UCSD-AML1 (cell line): ENCODE data around the gene TK1.
"Not testable (repeated sequence)": the region's sequence is repeated elsewhere in the genome, so short reads cannot be mapped to it uniquely, and the experiment has no call there.

Source experiments
- DNase-seq: peaks from one replicate; lab custom pipeline; 2025; ENCODE audit not compliant: unreplicated experiment; lab: John Stamatoyannopoulos, UW

Gene TK1

GRCh38 chr17:78180083-78180482 is 6.8 kb downstream of the TK1 start:
- DNase-seq, result no peak

GRCh38 chr17:78179372-78179771 is 7.5 kb downstream of the TK1 start:
- no peak for DNase-seq

- DNase-seq, result peak; percentile 68
These were observed 10.3 kb downstream of the TK1 start for GRCh38 chr17:78176548-78177025.

GRCh38 chr17:78175643-78175981 is 11.2 kb downstream of the TK1 start:
- no peak for DNase-seq

- no peak for DNase-seq
These were observed 11.8 kb downstream of the TK1 start for GRCh38 chr17:78174870-78175642.

GRCh38 chr17:78174346-78174869 is 12.4 kb downstream of the TK1 start:
- no peak for DNase-seq

- DNase-seq, result no peak
These were observed 13.6 kb downstream of the TK1 start for GRCh38 chr17:78173097-78173715.

- no peak for DNase-seq
These were observed 14.4 kb downstream of the TK1 start for GRCh38 chr17:78172249-78173051.

- DNase-seq, result not testable (repeated sequence)
These were observed 15.1 kb downstream of the TK1 start for GRCh38 chr17:78171591-78172248.

GRCh38 chr17:78170692-78171590 is 15.9 kb downstream of the TK1 start:
- DNase-seq, result no peak

- no peak for DNase-seq
These were observed 17.7 kb downstream of the TK1 start for GRCh38 chr17:78168903-78169793.

GRCh38 chr17:78168242-78168902 is 18.5 kb downstream of the TK1 start, which contains the start of gene SYNGR2:
TSS of gene SYNGR2 (plus strand) at chr17:78168581. CDS start at chr17:78168617, 36 bp downstream.
- DNase-seq, result peak; percentile 87

GRCh38 chr17:78166416-78166815 is 20.4 kb downstream of the TK1 start:
- no peak for DNase-seq

- no peak for DNase-seq
These were observed 21.9 kb downstream of the TK1 start for GRCh38 chr17:78164748-78165607.

- DNase-seq, result no peak
These were observed 22.7 kb downstream of the TK1 start for GRCh38 chr17:78163881-78164747.

- no peak for DNase-seq
These were observed 27.2 kb downstream of the TK1 start for GRCh38 chr17:78159575-78160158.
